HTR-8/SVneo (cell line): ENCODE results near the gene MED14.

Experiments used
- DNase-seq: peaks from one replicate; pipeline ENCODE4 v3.0.0; 2011; ENCODE audit warnings: low spot score, mixed read lengths; ENCODE audit not compliant: insufficient read length
- FAIRE-seq: peaks from 2 replicates; lab custom pipeline; 2011; peaks lifted over from hg19 to GRCh38; lab: Jason Lieb, UNC

Gene MED14

DNA sequence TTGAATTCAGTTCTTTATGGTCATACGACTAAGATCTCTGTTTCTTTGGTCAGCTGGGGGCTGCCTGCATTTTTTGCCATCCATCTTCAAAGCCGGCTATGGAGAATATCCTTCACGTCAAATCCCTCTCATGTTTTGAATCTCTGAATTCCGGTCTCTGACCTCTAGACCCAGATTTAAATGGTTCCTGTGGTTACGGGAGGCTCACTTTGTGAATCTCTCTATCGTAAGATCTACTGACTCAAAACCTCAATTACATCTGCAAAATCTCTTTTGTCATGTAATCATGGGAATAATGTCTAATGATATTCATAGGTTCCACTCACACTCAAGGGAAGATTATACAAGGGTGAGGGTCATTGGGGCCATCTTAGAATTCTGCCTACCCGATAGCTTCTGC, 117.8 kb downstream of the MED14 start:
- DNase-seq (no peak), FAIRE-seq (no peak)

DNA sequence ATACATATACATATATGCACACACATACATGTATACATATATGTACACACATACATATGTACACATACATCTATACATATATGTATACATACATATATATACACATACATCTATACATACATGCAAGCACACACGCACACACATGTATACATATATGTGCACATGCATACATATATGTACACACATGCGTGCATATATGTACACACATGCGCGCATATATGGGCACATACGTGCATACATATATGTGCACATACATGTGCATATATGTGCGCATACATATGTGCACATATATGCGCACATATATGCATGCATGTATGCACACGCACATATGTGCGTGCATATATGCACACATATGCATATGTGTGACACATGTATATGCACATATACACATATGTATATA, 119.4 kb downstream of the MED14 start:
- FAIRE-seq (no peak), DNase-seq (no peak)

DNA sequence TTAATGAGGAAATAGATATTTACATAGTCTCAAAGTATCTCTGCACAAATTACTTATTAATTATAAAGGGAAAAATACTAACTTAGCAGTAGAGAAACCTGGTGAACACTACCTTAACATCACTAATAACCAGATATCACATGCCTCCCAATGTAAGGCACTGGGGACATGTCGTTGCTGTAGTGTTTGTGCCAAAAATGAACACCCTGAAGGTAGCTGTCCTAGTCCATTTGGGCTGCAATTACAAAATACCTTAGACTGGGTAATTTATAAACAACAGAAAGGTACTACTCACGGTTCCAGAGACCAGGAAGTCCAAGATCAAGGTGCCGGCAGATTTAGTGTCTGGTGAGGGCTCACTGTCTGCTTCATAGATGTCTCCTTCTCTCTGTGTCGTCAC, 122.8 kb downstream of the MED14 start:
- FAIRE-seq (no peak), DNase-seq (no peak)

DNA sequence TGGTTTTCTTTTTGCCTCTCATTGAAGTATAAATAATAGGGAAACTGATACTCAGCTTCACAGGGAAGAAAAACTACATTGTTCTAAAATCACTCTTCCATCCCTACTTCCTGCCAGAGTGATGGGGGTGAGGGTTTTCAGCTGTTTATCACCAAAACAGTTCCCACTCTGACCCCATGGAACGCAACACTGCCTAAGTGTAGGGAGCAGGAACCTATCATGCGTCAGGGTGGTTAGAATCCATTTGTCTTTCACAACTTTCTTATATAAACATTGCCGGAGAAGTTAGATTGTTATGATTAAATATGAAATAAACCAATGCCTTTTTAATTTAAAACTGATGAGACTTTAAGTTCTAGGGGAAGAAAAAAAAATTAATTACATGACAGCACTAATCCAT, 128.0 kb downstream of the MED14 start:
- DNase-seq (no peak), FAIRE-seq (no peak)

DNA sequence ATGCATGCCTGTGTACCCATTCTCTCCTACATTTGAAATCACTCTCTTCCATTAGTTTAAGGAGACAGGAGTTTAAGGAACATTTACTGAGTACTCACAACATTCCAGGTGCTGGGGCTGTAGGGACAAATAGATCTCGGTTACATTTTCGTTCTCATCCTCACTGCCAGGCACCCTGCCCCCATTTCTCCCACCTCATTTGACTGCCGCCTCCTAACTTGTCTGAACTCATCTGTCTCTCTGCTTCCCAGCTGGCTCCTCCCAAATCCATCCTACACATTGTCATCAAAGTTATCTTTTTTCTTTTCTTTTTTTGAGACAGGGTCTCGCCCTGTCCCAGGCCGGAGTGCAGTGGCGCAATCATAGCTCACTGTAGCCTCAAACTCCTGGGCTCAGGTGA, 131.9 kb downstream of the MED14 start:
- FAIRE-seq (no peak), DNase-seq (no peak)
